Endometrial microvascular endothelial cells (primary cell): ENCODE data around the gene NFATC2IP. TPM values are rescaled to one million over a fixed set of nuclear protein-coding genes. Genes with fewer than 3 reads are reported as not detected.
"Not testable (repeated sequence)": the region's sequence is repeated elsewhere in the genome, so short reads cannot be mapped to it uniquely, and the experiment has no call there.

Source experiments
- in situ Hi-C: cut with HindIII; loops from 2 replicates; pipeline ENCODE4 v1.10.0; 2017; ENCODE audit warnings: low sequenced_read_pairs, low pct_unique_long_range_greater_than_20kb; ENCODE audit errors: inconsistent ontology term
- total RNA-seq: library from RNA; depleted of rRNA; stranded (reverse); fragments of >200 nt; gene quantifications from one replicate; pipeline ENCODE4 v1.2.3, GENCODE V29; 2015; ENCODE audit errors: inconsistent ontology term

Gene NFATC2IP
- total RNA-seq, 1 donor from 2014 or later, result 20.2 TPM

- in situ Hi-C loops, result no loop called here
These were observed 25.9 kb upstream of the NFATC2IP start, which contains the start of gene RABEP2 for GRCh38 chr16:28924762-28925385. RABEP2 (minus strand) TSS chr16:28925238; CDS start chr16:28925163, 75 bp downstream.

GRCh38 chr16:28925386-28926228 is 25.1 kb upstream of the NFATC2IP start:
- in situ Hi-C loops, result no loop called here

- in situ Hi-C loops, result not testable (repeated sequence)
These were observed 24.5 kb upstream of the NFATC2IP start for GRCh38 chr16:28926284-28926683.

GRCh38 chr16:28927815-28928214 is 22.9 kb upstream of the NFATC2IP start:
- in situ Hi-C loops, result no loop called here

GRCh38 chr16:28930203-28930602 is 20.5 kb upstream of the NFATC2IP start:
- in situ Hi-C loops, result no loop called here

GRCh38 chr16:28930652-28931051 is 20.1 kb upstream of the NFATC2IP start:
- in situ Hi-C loops, result no loop called here

GRCh38 chr16:28931801-28932225 is 18.9 kb upstream of the NFATC2IP start, which contains the start of gene CD19:
CD19 (plus strand) TSS chr16:28931971; CDS start chr16:28932001, 30 bp downstream.
- in situ Hi-C loops, result no loop called here

GRCh38 chr16:28932339-28933141 is 18.2 kb upstream of the NFATC2IP start:
- in situ Hi-C loops, result no loop called here

GRCh38 chr16:28933171-28933570 is 17.6 kb upstream of the NFATC2IP start:
- in situ Hi-C loops, result no loop called here

- in situ Hi-C loops, result no loop called here
These were observed 15.4 kb upstream of the NFATC2IP start for GRCh38 chr16:28935346-28935745.

- in situ Hi-C loops, result no loop called here
These were observed 14.6 kb upstream of the NFATC2IP start for GRCh38 chr16:28935924-28936783.

GRCh38 chr16:28936784-28937155 is 14.0 kb upstream of the NFATC2IP start:
- in situ Hi-C loops, result no loop called here

GRCh38 chr16:28937222-28937876 is 13.4 kb upstream of the NFATC2IP start:
- in situ Hi-C loops, result no loop called here

GRCh38 chr16:28938721-28939120 is 12.0 kb upstream of the NFATC2IP start:
- in situ Hi-C loops, result no loop called here

GRCh38 chr16:28939825-28940224 is 10.9 kb upstream of the NFATC2IP start:
- in situ Hi-C loops, result not testable (repeated sequence)

GRCh38 chr16:28943281-28943680 is 7.5 kb upstream of the NFATC2IP start:
- in situ Hi-C loops, result no loop called here

GRCh38 chr16:28946681-28947080 is 4.1 kb upstream of the NFATC2IP start:
- in situ Hi-C loops, result no loop called here

GRCh38 chr16:28951410-28951943 is 740 bp downstream of the NFATC2IP start:
- in situ Hi-C loops, result no loop called here
